ENCODE data around the gene TTLL8.

- TF ChIP-seq CTCF (IDR thresholded peaks at IDR 0.05): no peak
- TF ChIP-seq POLR2A (IDR thresholded peaks at IDR 0.05): no peak
Observed at GRCh38 chr22:50046019-50046415, 12.1 kb downstream of the TTLL8 start.

Data from lower leg skin (tissue), 3 donors.